GM18511 (cell line): ENCODE results near the gene KRTAP5-3.
"Not testable (repeated sequence)": the region's sequence is repeated elsewhere in the genome, so short reads cannot be mapped to it uniquely, and the experiment has no call there.

Experiments
- ATAC-seq: cut with Tn5 transposase; IDR thresholded peaks from one replicate; pipeline ENCODE4 v1.9.1; 2021; ENCODE audit warnings: mild to moderate bottlenecking, moderate library complexity; ENCODE audit not compliant: unreplicated experiment

Gene KRTAP5-3

GRCh38 chr11:1622086-1622485 lies 13.8 kb upstream of the KRTAP5-3 start, which contains the start of gene KRTAP5-4:
Gene KRTAP5-4, minus strand, starts transcription at chr11:1622138. Its CDS starts 45 bp downstream, at chr11:1622093.
- no peak for ATAC-seq

DNA sequence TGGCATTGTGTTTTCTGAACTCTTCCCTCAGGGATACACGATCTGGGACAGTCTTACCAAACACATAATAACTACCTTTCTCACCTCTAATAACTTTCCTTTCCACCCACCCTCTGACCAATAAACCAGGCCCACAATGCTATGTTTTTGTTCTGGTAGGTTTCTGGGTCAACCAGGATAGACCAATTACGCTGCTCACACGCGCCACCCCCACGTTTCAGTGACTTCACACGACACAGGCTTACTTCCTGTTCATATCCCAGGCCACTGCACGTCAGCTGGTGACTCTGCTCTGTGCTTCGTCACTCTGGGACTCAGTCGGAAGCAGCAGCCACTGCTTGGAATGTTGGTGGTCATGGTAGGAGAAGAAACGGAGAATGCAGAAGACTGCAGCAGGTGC lies 11.2 kb upstream of the KRTAP5-3 start:
- no peak for ATAC-seq

- no peak for ATAC-seq
Measured at GRCh38 chr11:1618231-1618630, 10.0 kb upstream of the KRTAP5-3 start.

- not testable (repeated sequence) for ATAC-seq
Measured at GRCh38 chr11:1607901-1608300, 362 bp downstream of the KRTAP5-3 start.

DNA sequence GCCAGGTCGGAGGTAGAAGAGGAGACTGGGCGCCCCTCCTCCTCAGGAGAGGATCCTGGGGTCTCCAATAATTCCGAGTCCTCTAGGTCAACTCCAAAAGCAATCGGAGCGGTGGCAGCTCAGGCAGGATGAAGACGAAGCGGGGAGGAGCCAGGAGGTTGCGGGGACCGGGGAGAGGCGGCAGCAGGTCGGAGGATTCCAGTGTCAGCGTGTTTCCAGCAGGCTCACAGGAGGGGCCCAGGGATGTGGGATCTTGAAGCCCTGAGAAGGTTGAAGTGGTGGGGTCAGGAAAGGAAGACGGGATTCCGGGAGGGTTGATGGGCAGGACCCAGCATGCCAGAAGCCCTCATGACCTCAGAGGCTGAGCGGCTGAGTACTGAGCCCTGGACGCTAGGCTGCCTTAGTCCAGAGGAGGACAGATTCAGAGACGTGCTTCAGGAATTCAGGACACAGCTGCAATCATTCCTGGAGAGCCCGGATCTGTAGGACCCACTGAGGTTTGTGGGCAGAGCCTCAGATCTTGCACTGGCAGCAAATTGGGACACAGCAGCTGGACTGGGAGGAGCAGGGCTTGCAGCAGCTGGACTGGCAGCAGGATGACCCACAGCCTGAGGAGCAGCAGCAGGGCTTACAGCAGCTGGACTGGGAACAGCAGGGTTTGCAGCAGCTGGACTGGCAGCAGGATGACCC lies 962 bp downstream of the KRTAP5-3 start:
- ATAC-seq: not testable (repeated sequence)

- peak; percentile 96 for ATAC-seq
Measured at GRCh38 chr11:1605923-1606322, 2.3 kb downstream of the KRTAP5-3 start.

- ATAC-seq: no peak
Measured at GRCh38 chr11:1604711-1605110, 3.6 kb downstream of the KRTAP5-3 start.

- no peak for ATAC-seq
Measured at GRCh38 chr11:1604181-1604580, 4.1 kb downstream of the KRTAP5-3 start.

- ATAC-seq: no peak
Measured at GRCh38 chr11:1603629-1604028, 4.6 kb downstream of the KRTAP5-3 start.

DNA sequence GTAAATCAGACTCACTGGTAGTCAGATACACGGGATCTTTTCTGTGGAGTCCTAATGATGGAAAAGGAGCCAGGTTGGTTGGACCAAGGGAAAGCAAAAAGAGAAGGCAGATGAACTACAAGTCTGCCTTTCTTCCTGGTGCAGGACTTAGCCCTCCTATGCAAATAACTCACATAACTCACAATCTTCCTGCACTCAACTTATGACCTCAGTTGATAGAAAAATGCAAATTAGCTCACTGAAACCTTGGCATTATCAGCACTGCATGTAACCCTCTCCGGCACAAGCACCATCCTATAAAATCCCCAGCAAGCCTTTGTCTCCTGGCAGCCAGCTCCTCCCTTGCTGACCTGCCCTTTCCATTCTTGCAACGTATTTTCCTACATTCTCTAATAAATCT lies 6.6 kb downstream of the KRTAP5-3 start:
- not testable (repeated sequence) for ATAC-seq

DNA sequence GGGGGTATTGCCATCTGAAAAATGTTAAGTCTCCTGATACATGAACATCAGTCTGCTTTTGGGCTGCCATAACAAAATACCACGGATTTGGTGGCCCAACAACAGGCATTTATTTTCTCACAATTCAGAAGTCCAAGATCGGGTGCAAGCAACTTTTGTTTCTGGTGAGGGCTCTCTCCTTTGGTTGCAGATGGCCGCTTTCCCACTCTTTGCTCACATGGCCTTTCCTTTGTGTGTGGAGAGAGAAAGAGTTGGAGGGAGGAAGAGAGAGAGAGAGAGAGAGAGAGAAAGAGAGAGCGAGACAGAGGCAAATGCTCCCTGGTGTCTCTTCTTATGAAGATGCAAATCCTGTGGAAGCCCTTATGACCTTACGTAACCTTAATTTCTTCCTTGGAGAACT lies 7.6 kb downstream of the KRTAP5-3 start:
- no peak for ATAC-seq

DNA sequence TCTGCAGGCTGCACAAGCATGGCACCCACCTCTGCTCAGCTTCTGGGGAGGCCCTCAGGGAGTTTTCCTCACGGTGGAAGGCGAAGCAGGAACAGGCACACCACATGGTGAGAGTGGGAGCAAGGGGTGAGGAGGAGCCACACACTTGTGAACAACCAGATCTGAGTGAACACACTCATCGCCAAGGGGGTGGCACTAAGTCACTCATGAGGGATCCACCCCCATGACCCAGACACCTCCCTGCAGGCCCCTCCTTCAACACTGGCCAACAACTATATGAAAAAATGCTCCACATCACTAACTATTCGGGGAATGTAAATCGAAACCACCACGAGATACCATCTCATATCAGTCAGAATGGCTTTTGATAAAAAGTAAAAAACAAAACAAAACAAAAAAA lies 9.4 kb downstream of the KRTAP5-3 start:
- ATAC-seq: no peak

DNA sequence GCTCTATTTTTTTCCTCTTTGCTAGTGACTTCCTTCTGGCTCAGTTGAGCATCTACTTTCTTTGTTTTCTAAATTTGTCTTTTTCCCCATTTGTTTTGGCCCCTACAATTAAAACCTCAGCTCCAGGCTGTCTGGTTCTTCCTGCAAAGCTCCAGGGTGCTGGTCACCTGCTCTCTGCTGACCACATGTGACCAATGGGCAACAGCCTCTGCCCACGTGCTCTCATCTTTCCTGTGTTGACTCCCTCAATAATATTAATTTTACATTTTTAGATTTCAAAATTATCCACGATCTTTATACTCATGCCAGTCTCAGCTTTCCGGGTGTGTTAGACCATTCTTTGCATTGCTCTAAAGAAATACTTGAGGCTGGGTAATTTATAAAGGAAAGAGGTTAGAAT lies 9.9 kb downstream of the KRTAP5-3 start:
- ATAC-seq: not testable (repeated sequence)

- ATAC-seq: no peak
Measured at GRCh38 chr11:1597994-1598380, 10.3 kb downstream of the KRTAP5-3 start, which contains the start of gene KRTAP5-2. Gene KRTAP5-2, minus strand, starts transcription at chr11:1598294. Its CDS starts 44 bp downstream, at chr11:1598250.

DNA sequence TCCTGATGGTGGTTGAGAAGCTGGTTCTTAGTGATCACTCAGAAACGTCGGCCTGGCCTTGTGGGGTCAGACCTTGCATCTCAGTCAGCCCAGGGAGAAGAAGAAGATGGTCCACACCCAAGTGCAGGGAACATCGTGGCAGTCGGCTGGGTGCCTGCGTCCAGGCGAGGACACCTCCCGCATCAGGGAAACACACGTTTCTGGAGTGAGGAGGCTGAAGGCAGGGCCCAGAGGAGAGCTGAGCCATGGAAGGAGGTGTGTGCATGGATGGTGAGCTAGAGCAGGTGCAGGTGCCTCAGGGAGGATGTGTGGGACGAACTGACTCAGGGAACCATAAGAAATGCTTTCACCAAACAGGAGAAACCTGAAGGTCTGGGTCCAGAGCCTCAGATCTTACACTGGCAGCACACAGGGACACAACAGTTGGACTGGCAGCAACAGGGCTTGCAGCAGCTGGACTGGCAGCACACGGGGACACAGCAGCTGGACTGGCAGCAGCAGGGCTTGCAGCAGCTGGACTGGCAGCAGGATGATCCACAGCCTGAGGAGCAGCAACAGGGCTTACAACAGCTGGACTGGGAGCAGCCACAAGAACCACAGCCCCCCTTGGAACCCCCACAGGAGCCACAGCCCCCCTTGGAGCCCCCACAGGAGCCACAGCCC lies 10.8 kb downstream of the KRTAP5-3 start:
- ATAC-seq: no peak

- ATAC-seq: not testable (repeated sequence)
Measured at GRCh38 chr11:1596576-1597121, 11.6 kb downstream of the KRTAP5-3 start.

DNA sequence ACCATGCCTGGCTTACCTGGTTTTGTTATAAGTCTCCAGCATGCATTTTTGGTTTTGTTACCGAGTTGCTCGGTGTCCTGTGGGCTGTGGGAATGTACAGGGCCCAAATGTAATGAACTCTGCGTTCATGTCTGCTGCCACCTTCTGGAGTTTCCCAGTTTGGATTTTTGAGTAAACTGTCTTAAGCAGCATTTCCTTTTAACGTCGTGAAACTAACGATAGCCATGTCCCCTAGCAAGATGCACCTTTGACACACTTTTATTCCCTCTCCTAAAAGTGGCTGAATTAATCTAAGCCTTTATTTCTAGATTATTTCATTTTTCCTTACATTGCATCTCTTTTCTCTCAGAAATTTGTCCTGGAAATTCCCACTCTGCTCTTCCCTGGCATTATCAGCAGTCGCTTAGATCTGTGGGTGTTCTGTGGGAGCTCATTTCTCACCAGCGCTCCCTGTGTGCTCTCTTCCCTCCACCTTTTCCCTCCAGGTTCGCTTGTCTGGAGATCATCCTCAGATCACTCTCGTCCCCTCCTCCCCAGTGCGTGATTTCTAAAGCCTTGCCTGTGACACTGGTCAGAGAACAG lies 12.2 kb downstream of the KRTAP5-3 start:
- ATAC-seq: not testable (repeated sequence)

DNA sequence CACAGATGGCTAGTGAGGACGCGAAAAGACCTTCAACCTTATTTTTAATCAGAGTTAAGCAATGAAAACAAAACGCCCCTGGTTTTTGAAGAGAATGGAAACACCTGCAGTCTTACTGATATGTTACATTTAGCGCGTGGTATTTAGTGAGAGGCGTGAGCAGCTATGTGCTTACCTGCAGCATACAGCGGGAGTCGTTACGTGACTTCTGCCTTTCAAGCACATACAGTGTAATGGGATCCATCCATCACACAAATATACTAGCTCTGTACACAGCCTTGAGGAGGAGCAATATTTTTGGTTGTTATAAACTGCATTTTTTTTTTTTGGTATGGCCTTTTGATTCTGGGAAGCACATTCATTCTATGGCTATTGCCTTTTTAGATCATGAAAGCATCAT lies 15.6 kb downstream of the KRTAP5-3 start:
- no peak for ATAC-seq

- ATAC-seq: no peak
Measured at GRCh38 chr11:1589996-1590395, 18.3 kb downstream of the KRTAP5-3 start.

GRCh38 chr11:1589191-1589963 lies 18.9 kb downstream of the KRTAP5-3 start:
- not testable (repeated sequence) for ATAC-seq

DNA sequence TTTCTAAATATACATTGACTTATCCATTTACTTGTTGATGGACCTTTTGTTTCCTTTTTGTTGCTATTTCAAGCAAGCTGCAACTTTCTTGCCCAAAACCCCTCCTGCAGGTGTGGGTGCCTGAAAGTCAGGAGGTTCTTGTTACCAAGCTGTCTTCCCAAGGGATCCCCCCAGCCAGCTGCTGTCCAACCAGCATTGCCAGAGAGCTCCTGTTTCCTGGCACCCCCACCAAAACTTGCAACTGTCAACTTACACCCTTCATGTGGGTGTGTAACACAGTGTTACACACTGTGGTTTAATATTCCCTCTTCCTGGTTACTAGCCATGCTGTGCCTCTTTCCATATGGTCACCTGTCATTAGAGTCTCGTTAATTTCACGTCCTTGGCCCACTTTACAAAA lies 21.6 kb downstream of the KRTAP5-3 start:
- ATAC-seq: no peak
